ENCODE data around the gene SPNS1.

The SPNS1 gene

DNA sequence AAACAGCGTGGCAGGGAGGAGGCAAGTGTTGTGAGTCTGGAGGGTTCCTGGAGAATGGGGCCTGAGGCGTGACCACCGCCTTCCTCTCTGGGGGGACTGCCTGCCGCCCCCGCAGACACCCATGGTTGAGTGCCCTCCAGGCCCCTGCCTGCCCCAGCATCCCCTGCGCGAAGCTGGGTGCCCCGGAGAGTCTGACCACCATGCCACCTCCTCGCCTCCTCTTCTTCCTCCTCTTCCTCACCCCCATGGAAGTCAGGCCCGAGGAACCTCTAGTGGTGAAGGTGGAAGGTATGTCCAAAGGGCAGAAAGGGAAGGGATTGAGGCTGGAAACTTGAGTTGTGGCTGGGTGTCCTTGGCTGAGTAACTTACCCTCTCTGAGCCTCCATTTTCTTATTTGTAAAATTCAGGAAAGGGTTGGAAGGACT is 42.8 kb upstream of the SPNS1 start, which contains the start of gene CD19:
CD19 (plus strand) TSS at position 171 of the 425 bp plus-strand sequence; CDS start at position 201, 30 bp downstream.
- ChIA-PET CTCF (interaction anchor here (1.3 to 12.7 kb wide), 6 partner anchors 8 to 69 kb away, joined by 3 to 139 read pairs (median 6); partner anchors contain the start of gene SH2B1), POLR2A (interaction anchor here (1.3 kb wide), 1 partner anchor 86 kb away, joined by 4 read pairs; the partner anchor contains the start of gene TUFM)
- peak; percentile 70 for DNase-seq (ENCODE audit: extremely low spot score)
- TF ChIP-seq CTCF (IDR thresholded peaks at IDR 0.05; ENCODE audit: control extremely low read depth, extremely low read depth, low read depth, missing control alignments), result no peak

DNA sequence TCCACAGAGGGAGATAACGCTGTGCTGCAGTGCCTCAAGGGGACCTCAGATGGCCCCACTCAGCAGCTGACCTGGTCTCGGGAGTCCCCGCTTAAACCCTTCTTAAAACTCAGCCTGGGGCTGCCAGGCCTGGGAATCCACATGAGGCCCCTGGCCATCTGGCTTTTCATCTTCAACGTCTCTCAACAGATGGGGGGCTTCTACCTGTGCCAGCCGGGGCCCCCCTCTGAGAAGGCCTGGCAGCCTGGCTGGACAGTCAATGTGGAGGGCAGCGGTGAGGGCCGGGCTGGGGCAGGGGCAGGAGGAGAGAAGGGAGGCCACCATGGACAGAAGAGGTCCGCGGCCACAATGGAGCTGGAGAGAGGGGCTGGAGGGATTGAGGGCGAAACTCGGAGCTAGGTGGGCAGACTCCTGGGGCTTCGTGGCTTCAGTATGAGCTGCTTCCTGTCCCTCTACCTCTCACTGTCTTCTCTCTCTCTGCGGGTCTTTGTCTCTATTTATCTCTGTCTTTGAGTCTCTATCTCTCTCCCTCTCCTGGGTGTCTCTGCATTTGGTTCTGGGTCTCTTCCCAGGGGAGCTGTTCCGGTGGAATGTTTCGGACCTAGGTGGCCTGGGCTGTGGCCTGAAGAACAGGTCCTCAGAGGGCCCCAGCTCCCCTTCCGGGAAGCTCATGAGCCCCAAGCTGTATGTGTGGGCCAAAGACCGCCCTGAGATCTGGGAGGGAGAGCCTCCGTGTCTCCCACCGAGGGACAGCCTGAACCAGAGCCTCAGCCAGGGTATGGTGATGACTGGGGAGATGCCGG is 42.0 kb upstream of the SPNS1 start:
- CTCF ChIA-PET, result interaction anchor here (0.7 to 12.7 kb wide), 10 partner anchors 8 to 86 kb away, joined by 3 to 139 read pairs (median 4); partner anchors contain the start of genes SH2B1 and TUFM

GRCh38 chr16:28933171-28933570 is 41.4 kb upstream of the SPNS1 start:
- no peak for DNase-seq (ENCODE audit: extremely low spot score)
- no peak for TF ChIP-seq CTCF (IDR thresholded peaks at IDR 0.05; ENCODE audit: control extremely low read depth, extremely low read depth, low read depth, missing control alignments)
- CTCF ChIA-PET, result interaction anchor here (0.7 to 12.7 kb wide), 9 partner anchors 9 to 86 kb away, joined by 3 to 139 read pairs (median 4); partner anchors contain the start of genes SH2B1 and TUFM

More for the DNA sequence above, 42.0 kb upstream of the SPNS1 start:
- DNase-seq (ENCODE audit: extremely low spot score), result no peak
- POLR2A ChIA-PET, result interaction anchor here (0.8 to 1.3 kb wide), 3 partner anchors 59 to 86 kb away, joined by 3 to 4 read pairs (median 3); partner anchors contain the start of genes SH2B1 and TUFM
- no peak for TF ChIP-seq CTCF (IDR thresholded peaks at IDR 0.05; ENCODE audit: control extremely low read depth, extremely low read depth, low read depth, missing control alignments)

DNA sequence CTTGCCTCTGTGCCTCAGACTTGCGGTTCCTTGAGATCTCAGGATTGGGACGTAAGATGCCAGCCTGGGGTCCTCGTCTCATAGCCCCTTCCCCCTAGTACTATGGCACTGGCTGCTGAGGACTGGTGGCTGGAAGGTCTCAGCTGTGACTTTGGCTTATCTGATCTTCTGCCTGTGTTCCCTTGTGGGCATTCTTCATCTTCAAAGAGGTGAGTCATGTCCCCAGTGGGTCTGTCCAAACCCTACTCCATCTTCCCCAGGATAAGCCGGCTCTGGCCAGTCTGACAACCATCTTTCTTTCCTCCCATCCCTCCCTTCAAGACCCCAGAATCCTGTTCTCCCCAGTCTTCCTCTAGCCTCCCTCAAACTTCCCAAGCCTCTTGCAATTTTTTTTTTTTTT is 39.2 kb upstream of the SPNS1 start:
- CTCF ChIA-PET, result interaction anchor here (1.6 to 12.7 kb wide), 2 partner anchors 8 to 12 kb away, joined by 5 to 139 read pairs; no protein-coding TSS in a partner anchor
- no peak for DNase-seq (ENCODE audit: extremely low spot score)
- POLR2A ChIA-PET, result no interaction called here
- no peak for TF ChIP-seq CTCF (IDR thresholded peaks at IDR 0.05; ENCODE audit: control extremely low read depth, extremely low read depth, low read depth, missing control alignments)

More at GRCh38 chr16:28933171-28933570, 41.4 kb upstream of the SPNS1 start:
- POLR2A ChIA-PET, result interaction anchor here (0.8 to 1.3 kb wide), 3 partner anchors 59 to 87 kb away, joined by 3 to 4 read pairs (median 3); partner anchors contain the start of genes SH2B1 and TUFM

DNA sequence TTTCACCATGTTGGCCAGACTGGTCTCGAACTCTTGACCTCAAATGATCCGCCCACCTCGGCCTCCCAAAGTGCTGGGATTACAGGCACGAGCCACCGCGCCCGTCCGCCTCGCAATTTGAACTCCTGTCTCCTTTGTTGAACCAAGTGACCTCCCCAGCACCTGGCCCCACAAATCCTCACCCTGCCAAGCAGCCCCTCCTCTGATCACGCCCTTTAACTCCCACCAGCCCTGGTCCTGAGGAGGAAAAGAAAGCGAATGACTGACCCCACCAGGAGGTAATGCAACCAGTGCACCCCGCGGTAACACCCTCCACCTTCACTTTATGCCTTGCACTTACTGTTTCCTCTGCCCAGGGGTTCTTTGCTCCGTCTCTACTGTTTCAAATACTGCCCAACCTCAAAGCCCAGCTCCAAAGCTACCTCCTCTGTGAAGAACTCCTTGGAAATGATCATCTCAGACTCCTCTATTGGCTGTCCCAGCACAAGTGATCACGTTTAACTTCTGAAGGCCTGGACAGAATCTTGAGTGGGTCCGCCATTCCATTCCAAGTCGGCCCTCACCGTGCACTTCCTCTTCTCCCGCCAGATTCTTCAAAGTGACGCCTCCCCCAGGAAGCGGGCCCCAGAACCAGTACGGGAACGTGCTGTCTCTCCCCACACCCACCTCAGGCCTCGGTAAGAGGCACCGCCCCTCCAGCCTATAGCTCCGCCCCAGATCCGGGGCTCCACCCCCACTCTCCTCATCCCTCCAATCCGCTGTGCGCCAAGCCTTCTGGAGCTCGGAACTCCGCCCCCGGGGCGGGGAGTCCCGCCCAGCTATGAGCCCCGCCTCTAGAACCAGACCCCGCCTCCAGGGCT is 38.4 kb upstream of the SPNS1 start:
- DNase-seq (ENCODE audit: extremely low spot score), result peak; percentile 93
- CTCF ChIA-PET, result interaction anchor here (0.9 to 12.7 kb wide), 4 partner anchors 7 to 37 kb away, joined by 3 to 139 read pairs (median 4); no protein-coding TSS in a partner anchor
- no peak for TF ChIP-seq CTCF (IDR thresholded peaks at IDR 0.05; ENCODE audit: control extremely low read depth, extremely low read depth, low read depth, missing control alignments)
- POLR2A ChIA-PET, result interaction anchor here (0.5 to 1.0 kb wide), 4 partner anchors 11 to 796 kb away, joined by 3 to 5 read pairs (median 3); partner anchors contain the start of gene RABEP2

Measured in GM10248 (cell line).